ENCODE data around the gene VIPAS39.
"Not testable (repeated sequence)": the region's sequence is repeated elsewhere in the genome, so short reads cannot be mapped to it uniquely, and the experiment has no call there.

The VIPAS39 gene

GRCh38 chr14:77424862-77425261 lies 32.5 kb downstream of the VIPAS39 start:
- no peak overlapping the region for H3K4me3 ChIP-seq (ENCODE audit: low read depth, low read length)
- TF ChIP-seq CTCF (conservative IDR thresholded peaks at IDR 0.05; ENCODE audit: low read depth, low read length) = no peak

GRCh38 chr14:77423423-77423822 lies 34.0 kb downstream of the VIPAS39 start, which contains the start of gene NOXRED1:
Gene NOXRED1 (minus strand): TSS chr14:77423523. CDS start chr14:77422889, 634 bp downstream.
- TF ChIP-seq CTCF (conservative IDR thresholded peaks at IDR 0.05; ENCODE audit: low read depth, low read length) = no peak
- DNase-seq (ENCODE audit: low read depth) = no peak
- no peak within 1 kb of the TSS for H3K4me3 ChIP-seq (ENCODE audit: low read depth, low read length)

More at GRCh38 chr14:77424862-77425261, 32.5 kb downstream of the VIPAS39 start:
- DNase-seq (ENCODE audit: low read depth) = no peak

GRCh38 chr14:77421201-77421600 lies 36.2 kb downstream of the VIPAS39 start:
- no peak overlapping the region for H3K4me3 ChIP-seq (ENCODE audit: low read depth, low read length)
- peak; percentile 33 for DNase-seq (ENCODE audit: low read depth)
- TF ChIP-seq CTCF (conservative IDR thresholded peaks at IDR 0.05; ENCODE audit: low read depth, low read length) = no peak

- DNase-seq (ENCODE audit: low read depth) = no peak
Measured at GRCh38 chr14:77416836-77417235, 40.6 kb downstream of the VIPAS39 start.

GRCh38 chr14:77416098-77416497 lies 41.3 kb downstream of the VIPAS39 start:
- not testable (repeated sequence) for DNase-seq (ENCODE audit: low read depth); H3K4me3 ChIP-seq (ENCODE audit: low read depth, low read length)

More at GRCh38 chr14:77416836-77417235, 40.6 kb downstream of the VIPAS39 start:
- no peak overlapping the region for H3K4me3 ChIP-seq (ENCODE audit: low read depth, low read length)
- no peak for TF ChIP-seq CTCF (conservative IDR thresholded peaks at IDR 0.05; ENCODE audit: low read depth, low read length)

- not testable (repeated sequence) for H3K4me3 ChIP-seq (ENCODE audit: low read depth, low read length); DNase-seq (ENCODE audit: low read depth)
Measured at GRCh38 chr14:77415403-77416030, 41.9 kb downstream of the VIPAS39 start.

- DNase-seq (ENCODE audit: low read depth) = peak; percentile 52
- peak; percentile 60 for TF ChIP-seq CTCF (conservative IDR thresholded peaks at IDR 0.05; ENCODE audit: low read depth, low read length)
- no peak overlapping the region for H3K4me3 ChIP-seq (ENCODE audit: low read depth, low read length)
Measured at GRCh38 chr14:77409131-77409533, 48.3 kb downstream of the VIPAS39 start.

- DNase-seq (ENCODE audit: low read depth) = peak; percentile 18
- H3K4me3 ChIP-seq (ENCODE audit: low read depth, low read length) = no peak overlapping the region
- no peak for TF ChIP-seq CTCF (conservative IDR thresholded peaks at IDR 0.05; ENCODE audit: low read depth, low read length)
Measured at GRCh38 chr14:77407158-77407557, 50.2 kb downstream of the VIPAS39 start.

Data from choroid plexus epithelial cell (primary cell).